ENCODE results near the gene MAST2.
"Not testable (repeated sequence)": the region's sequence is repeated elsewhere in the genome, so short reads cannot be mapped to it uniquely, and the experiment has no call there.

Gene MAST2

GRCh38 chr1:45928486-45929205 is 125.2 kb downstream of the MAST2 start:
- H3K4me1 ChIP-seq = no peaks in the 10 kb centered on the region
- no peak overlapping the region for H3K27ac ChIP-seq
- H3K4me3 ChIP-seq = no peak overlapping the region
- H3K27me3 ChIP-seq = no peaks in the 10 kb centered on the region
- intact Hi-C loops (cut with DNase I; ENCODE audit: low total_unique reads) = no loop called here
- TF ChIP-seq CTCF (IDR thresholded peaks at IDR 0.05) = no peak
- DNase-seq = no peak
- H3K9me3 ChIP-seq = no peaks in the 10 kb centered on the region
- H3K36me3 ChIP-seq = no peaks in the 10 kb centered on the region

DNA sequence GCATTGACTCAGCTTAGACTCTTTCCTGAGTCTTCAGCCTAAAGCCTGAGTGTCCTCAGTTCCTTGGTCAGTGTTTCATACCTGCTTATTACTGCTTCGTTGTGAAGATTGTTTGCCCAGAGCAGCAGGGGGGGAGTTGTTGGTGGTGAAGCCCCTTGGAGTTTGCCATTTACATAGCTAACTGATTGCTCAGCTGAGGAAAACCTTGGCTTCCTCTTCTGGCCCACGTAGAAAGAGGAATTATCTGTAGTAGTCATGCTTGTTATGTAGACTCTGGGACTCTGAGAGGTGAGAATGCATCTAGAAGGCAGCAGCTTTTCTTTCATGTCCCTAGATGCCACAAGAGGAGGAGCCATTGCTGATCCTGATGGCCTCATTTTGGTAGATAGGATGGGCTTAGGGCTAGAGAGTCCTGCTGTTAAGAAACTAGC is 125.9 kb downstream of the MAST2 start:
- H3K36me3 ChIP-seq = no peaks in the 10 kb centered on the region
- intact Hi-C loops (cut with DNase I; ENCODE audit: low total_unique reads) = no loop called here
- H3K4me3 ChIP-seq = no peak overlapping the region
- no peaks in the 10 kb centered on the region for H3K9me3 ChIP-seq
- no peaks in the 10 kb centered on the region for H3K27me3 ChIP-seq
- H3K4me1 ChIP-seq = no peaks in the 10 kb centered on the region
- no peak for DNase-seq
- H3K27ac ChIP-seq = no peak overlapping the region
- TF ChIP-seq CTCF (IDR thresholded peaks at IDR 0.05) = no peak

DNA sequence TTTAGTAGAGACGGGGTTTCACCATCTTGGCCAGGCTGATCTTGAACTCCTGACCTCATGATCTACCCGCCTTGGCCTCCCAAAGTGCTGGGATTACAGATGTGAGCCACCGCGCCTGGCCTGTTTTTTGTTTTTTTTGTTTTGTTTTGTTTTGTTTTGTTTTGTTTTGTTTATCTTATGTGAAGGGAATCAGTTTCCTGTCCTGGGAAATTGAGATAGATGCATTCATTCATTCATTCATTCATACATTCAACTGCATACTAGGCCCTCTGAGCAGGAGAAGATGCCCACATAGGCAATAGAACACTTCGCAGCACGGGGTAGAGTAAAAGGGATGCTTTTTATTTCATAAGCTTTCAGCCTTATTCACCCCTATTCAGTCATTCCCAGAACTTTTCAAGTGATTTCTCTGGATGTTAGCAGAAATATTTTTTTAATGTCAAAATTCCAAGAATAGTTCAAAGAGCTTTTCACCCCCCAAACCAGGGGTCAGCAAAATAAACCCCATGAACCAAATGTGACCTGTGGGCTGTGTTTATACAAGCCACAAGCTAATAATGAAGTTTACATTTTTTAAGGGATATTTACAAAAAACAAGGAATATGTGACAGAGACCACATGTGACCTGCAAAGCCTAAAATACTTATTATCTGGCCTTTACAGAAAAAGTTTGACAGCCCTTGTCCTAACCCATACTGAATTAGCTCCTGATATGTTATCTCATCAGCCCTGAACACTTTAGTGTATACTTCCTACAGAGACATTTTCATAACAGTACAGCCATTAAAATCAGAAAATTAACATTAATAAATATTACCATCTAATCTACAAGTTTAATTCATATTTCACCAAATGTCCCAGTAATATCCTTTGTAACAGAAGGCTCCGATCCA is 127.1 kb downstream of the MAST2 start:
- DNase-seq = no peak
- Histone ChIP-seq H3K4me3 (no peak overlapping the region), H3K27ac (no peak overlapping the region), H3K36me3 (no peaks in the 10 kb centered on the region), H3K27me3 (no peaks in the 10 kb centered on the region), H3K9me3 (no peaks in the 10 kb centered on the region), H3K4me1 (no peaks in the 10 kb centered on the region)
- intact Hi-C loops (cut with DNase I; ENCODE audit: low total_unique reads) = no loop called here
- TF ChIP-seq CTCF (IDR thresholded peaks at IDR 0.05) = no peak

DNA sequence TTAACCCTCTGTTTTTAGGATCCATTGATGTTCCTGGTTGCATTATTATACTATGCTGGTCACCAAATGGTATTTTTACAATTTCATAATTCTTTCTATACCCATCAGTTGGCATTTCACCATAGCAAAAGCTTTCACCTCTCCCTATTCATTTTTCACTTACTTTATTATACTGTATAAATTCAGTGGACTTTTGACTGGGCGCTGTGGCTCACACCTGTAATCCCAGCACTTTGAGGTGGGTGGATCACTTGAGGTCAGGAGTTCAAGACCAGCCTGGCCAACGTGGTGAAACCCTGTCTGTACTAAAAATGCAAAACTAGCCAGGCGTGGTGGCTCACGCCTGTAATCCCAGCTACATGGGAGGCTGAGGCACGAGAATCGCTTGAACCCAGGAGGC is 128.8 kb downstream of the MAST2 start:
- DNase-seq; intact Hi-C loops (cut with DNase I; ENCODE audit: low total_unique reads); H3K36me3 ChIP-seq; H3K4me3 ChIP-seq; H3K27me3 ChIP-seq; H3K4me1 ChIP-seq; H3K27ac ChIP-seq; H3K9me3 ChIP-seq: not testable (repeated sequence)

DNA sequence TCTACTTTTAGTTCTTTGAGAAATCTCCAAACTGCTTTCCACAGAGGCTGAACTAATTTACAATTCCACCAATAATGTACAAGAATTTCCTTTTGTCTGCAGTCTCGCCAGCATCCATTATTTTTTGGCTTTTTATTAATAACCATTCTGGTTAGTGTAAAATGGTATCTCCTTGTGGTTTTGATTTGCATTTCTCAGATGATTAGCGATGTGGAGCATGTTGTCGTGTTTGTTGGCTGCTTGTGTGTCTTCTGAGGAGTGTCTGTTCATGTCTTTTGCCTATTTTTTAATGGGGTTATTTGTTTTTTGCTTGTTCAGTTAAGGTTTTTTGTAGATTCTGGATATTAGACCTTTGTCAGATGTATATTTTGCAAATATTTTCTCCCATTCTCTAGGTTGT is 131.5 kb downstream of the MAST2 start:
- Histone ChIP-seq H3K4me1 (no peaks in the 10 kb centered on the region), H3K27me3 (no peaks in the 10 kb centered on the region), H3K4me3 (no peak overlapping the region), H3K27ac (no peak overlapping the region), H3K36me3 (no peaks in the 10 kb centered on the region), H3K9me3 (no peaks in the 10 kb centered on the region)
- intact Hi-C loops (cut with DNase I; ENCODE audit: low total_unique reads) = no loop called here
- no peak for DNase-seq
- TF ChIP-seq CTCF (IDR thresholded peaks at IDR 0.05) = no peak

GRCh38 chr1:45938029-45938428 is 134.6 kb downstream of the MAST2 start:
- no peaks in the 10 kb centered on the region for H3K4me1 ChIP-seq
- DNase-seq = no peak
- no peaks in the 10 kb centered on the region for H3K27me3 ChIP-seq
- TF ChIP-seq CTCF (IDR thresholded peaks at IDR 0.05) = no peak
- no peaks in the 10 kb centered on the region for H3K36me3 ChIP-seq
- H3K9me3 ChIP-seq = no peaks in the 10 kb centered on the region
- intact Hi-C loops (cut with DNase I; ENCODE audit: low total_unique reads) = no loop called here
- no peak overlapping the region for H3K4me3 ChIP-seq
- H3K27ac ChIP-seq = no peak overlapping the region

Measured in tibial artery (tissue), 4 donors.